Endothelial cell (in vitro differentiated cells): Measurements from ENCODE around the gene TNFRSF8. TPM values are rescaled to one million over a fixed set of nuclear protein-coding genes. Genes with fewer than 3 reads are reported as not detected.

Source experiments
- DNase-seq: peaks from one replicate; pipeline ENCODE4 v3.0.0; 2021; ENCODE audit warnings: low spot score
- H3K27ac Mint-ChIP-seq: one replicate; pipeline ENCODE4 v1.8.0; 2021; ENCODE audit warnings: mixed read lengths, inconsistent platforms; ENCODE audit not compliant: unreplicated experiment
- H3K27me3 Mint-ChIP-seq: one replicate; pipeline ENCODE4 v1.8.0; 2021; ENCODE audit warnings: mild to moderate bottlenecking, moderate library complexity, mixed read lengths, inconsistent platforms; ENCODE audit not compliant: unreplicated experiment
- H3K36me3 Mint-ChIP-seq: one replicate; pipeline ENCODE4 v1.8.0; 2021; ENCODE audit warnings: mild to moderate bottlenecking, low read depth, mixed read lengths, inconsistent platforms; ENCODE audit not compliant: unreplicated experiment
- H3K4me1 Mint-ChIP-seq: one replicate; pipeline ENCODE4 v1.8.0; 2021; ENCODE audit warnings: mild to moderate bottlenecking, mixed read lengths, inconsistent platforms; ENCODE audit not compliant: unreplicated experiment
- H3K4me3 Mint-ChIP-seq: one replicate; pipeline ENCODE4 v1.8.0; 2021; ENCODE audit warnings: mild to moderate bottlenecking, mixed read lengths, inconsistent platforms; ENCODE audit not compliant: unreplicated experiment
- H3K9me3 Mint-ChIP-seq: one replicate; pipeline ENCODE4 v1.8.0; 2021; ENCODE audit warnings: mixed read lengths, inconsistent platforms; ENCODE audit not compliant: unreplicated experiment
- total RNA-seq: library from RNA; stranded (reverse); fragmentation: NEBNext Ultra II Directional; extraction: Animal tissue kit (Norgen Biotek cat#: 25700); gene quantifications from one replicate; pipeline ENCODE4 v1.2.1, GENCODE V29; 2021; ENCODE audit not compliant: unreplicated experiment
- TF ChIP-seq, protein P1 (sequence below): fragments of 200-600 bp; sonication (generic); IDR thresholded peaks from one replicate; pipeline ENCODE4 v1.5.0; 2021; ENCODE audit warnings: antibody characterized with exemption; ENCODE audit not compliant: unreplicated experiment

The TNFRSF8 gene
- total RNA-seq, 1 donor from 2014 or later, result 1.9 TPM

DNA sequence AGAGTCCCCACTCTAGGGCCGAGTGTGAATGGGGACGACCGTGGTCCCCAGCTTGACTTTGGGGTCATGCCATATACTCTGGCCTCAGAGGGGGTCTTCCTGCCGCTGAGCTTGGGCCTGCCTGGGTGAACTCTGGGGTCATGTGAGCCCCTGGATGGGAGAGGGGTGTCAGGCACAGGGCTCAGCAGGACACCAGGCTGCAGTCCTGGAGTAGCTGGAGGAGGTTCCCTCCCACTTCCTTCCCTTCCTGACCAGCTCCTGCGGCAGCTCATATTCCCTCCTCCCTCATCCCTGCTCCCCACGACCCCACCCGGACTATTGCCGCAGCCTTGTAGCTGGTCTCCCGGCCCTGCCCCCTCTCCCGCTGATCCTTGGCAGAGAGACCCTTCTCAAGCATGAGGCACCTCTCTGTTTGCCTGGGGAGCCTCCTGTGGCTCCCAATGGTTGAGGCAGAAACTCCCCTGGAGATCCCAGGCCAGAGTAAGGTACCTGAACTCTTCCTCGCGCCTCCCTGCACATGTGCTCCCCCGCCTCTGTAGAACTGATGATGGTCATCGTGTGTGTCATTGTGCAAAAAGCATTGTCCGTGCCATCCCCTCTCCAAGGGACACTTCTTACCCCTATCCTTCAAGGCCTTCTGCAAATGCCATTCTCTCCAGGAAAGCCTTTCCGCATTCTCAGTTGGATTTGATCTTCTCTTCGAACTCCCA lies 105.5 kb downstream of the TNFRSF8 start:
- Mint-ChIP-seq H3K4me1 (peaks cover 51% of the 10 kb centered on the region), H3K27ac (peak overlapping the region; percentile 37), H3K27me3 (peaks cover 15% of the 10 kb centered on the region), H3K4me3 (peak overlapping the region; percentile 98), H3K9me3 (no peaks in the 10 kb centered on the region), H3K36me3 (peaks cover 10% of the 10 kb centered on the region)
- TF ChIP-seq, protein P1, sequence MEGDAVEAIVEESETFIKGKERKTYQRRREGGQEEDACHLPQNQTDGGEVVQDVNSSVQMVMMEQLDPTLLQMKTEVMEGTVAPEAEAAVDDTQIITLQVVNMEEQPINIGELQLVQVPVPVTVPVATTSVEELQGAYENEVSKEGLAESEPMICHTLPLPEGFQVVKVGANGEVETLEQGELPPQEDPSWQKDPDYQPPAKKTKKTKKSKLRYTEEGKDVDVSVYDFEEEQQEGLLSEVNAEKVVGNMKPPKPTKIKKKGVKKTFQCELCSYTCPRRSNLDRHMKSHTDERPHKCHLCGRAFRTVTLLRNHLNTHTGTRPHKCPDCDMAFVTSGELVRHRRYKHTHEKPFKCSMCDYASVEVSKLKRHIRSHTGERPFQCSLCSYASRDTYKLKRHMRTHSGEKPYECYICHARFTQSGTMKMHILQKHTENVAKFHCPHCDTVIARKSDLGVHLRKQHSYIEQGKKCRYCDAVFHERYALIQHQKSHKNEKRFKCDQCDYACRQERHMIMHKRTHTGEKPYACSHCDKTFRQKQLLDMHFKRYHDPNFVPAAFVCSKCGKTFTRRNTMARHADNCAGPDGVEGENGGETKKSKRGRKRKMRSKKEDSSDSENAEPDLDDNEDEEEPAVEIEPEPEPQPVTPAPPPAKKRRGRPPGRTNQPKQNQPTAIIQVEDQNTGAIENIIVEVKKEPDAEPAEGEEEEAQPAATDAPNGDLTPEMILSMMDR, result no peak
- no peak for DNase-seq

GRCh38 chr1:12169442-12170135 lies 106.5 kb downstream of the TNFRSF8 start:
- H3K4me3 Mint-ChIP-seq, result peak overlapping the region; percentile 98

GRCh38 chr1:12170263-12170671 lies 107.2 kb downstream of the TNFRSF8 start:
- Mint-ChIP-seq H3K27me3 (peaks cover 9% of the 10 kb centered on the region), H3K36me3 (peaks cover 5% of the 10 kb centered on the region), H3K4me1 (peaks cover 66% of the 10 kb centered on the region), H3K9me3 (no peaks in the 10 kb centered on the region), H3K4me3 (no peak overlapping the region), H3K27ac (no peak overlapping the region)
- TF ChIP-seq, protein P1, result no peak
- DNase-seq, result no peak

More at GRCh38 chr1:12169442-12170135, 106.5 kb downstream of the TNFRSF8 start:
- no peak overlapping the region for H3K27ac Mint-ChIP-seq
- peaks cover 12% of the 10 kb centered on the region for H3K27me3 Mint-ChIP-seq
- peaks cover 5% of the 10 kb centered on the region for H3K36me3 Mint-ChIP-seq
- no peak for DNase-seq
- TF ChIP-seq, protein P1, result no peak
- H3K9me3 Mint-ChIP-seq, result no peaks in the 10 kb centered on the region
- peaks cover 60% of the 10 kb centered on the region for H3K4me1 Mint-ChIP-seq

DNA sequence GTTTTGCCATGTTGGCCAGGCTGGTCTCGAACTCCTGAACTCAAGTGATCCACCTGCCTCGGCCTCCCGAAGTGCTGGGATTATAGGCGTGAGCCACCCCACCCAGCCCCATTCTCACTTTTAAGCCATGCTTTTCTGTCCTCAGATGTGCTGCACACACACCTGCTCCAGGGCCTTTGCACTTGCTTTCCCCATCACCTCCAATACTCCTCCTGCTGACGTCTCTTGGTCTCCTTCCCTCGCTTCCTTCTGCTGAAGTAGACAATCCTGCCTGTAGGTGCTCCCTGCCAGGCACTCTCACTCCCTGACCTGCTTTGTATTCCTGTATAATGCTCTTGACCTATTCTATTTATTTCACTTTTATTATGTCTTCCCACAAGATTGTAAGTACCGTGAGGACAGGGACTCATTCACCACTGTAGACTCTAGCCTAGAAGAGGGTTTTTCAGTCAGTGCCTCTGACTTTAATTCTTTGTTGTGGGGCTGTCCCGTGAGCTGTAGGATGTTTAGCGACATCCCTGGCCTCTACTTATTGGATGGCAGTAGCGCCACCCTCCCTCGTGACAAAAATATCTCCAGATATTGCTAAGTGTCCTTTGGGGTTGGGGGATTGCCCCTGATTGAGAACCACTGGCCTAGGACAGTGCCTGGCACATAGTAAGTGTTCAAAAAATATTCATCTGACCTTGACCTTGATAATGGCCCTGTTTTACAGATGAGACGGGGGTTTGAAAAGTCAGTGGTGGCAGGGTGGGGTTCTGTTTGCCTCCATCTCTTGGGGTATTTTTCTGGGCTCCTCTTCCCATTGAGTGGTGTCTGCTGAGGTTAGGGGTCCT lies 108.3 kb downstream of the TNFRSF8 start:
- TF ChIP-seq, protein P1, result no peak
- H3K27me3 Mint-ChIP-seq, result peaks cover 9% of the 10 kb centered on the region

More for the DNA sequence above, 108.3 kb downstream of the TNFRSF8 start:
- Mint-ChIP-seq H3K4me1 (peaks cover 76% of the 10 kb centered on the region), H3K4me3 (peak overlapping the region; percentile 81), H3K27ac (peak overlapping the region; percentile 76), H3K36me3 (peaks cover 10% of the 10 kb centered on the region), H3K9me3 (no peaks in the 10 kb centered on the region)
- DNase-seq, result no peak
